Measurements from ENCODE around the gene SYNGR3. TPM values are rescaled to one million over a fixed set of nuclear protein-coding genes. Genes with fewer than 3 reads are reported as not detected.

SYNGR3 gene
- total RNA-seq, 1 experiment from 2014 or later, result 11.9 TPM

DNA sequence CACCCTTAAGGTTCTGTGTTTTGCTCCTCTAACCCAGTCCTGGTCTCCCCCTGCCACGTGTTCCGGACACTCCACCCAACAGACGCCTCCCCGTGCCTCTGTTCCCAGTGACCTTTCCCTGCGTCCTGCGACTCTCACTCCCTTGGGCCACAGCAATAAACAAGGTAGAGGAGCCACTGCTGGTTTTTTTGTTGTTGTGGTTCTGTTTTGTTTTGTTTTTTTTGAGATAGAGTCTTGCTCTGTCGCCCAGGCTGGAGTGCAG is 26.1 kb downstream of the SYNGR3 start:
- Histone ChIP-seq H4K8ac (replicated peaks; ENCODE audit: insufficient read length, low read depth, low read length) (no peak overlapping the region), H2BK20ac (ENCODE audit: low read depth, low read length, poor library complexity, severe bottlenecking) (no peak overlapping the region), H3K56ac (ENCODE audit: insufficient read length, low read depth, low read length) (no peak overlapping the region), H3K18ac (ENCODE audit: insufficient read length, low read depth, low read length) (no peak overlapping the region), H2BK15ac (ENCODE audit: low read depth, low read length) (no peak overlapping the region), H4K91ac (ENCODE audit: insufficient read length, low read depth, low read length) (no peak overlapping the region), H4K20me1 (ENCODE audit: control insufficient read depth, insufficient read depth, insufficient read length) (no peaks in the 10 kb centered on the region), H2BK12ac (ENCODE audit: insufficient read length, low read depth, low read length) (no peak overlapping the region), H3K23me2 (ENCODE audit: insufficient read length, low read depth, low read length, poor library complexity, severe bottlenecking) (peaks cover 9% of the 10 kb centered on the region), H3K23ac (ENCODE audit: insufficient read length, low read depth, low read length) (no peak overlapping the region), H3K14ac (ENCODE audit: insufficient read depth, low read length) (no peak overlapping the region), H3K4me2 (ENCODE audit: insufficient read depth, insufficient read length, low read length) (no peak overlapping the region), H3K4ac (ENCODE audit: low read depth, low read length) (no peak overlapping the region), H2AFZ (ENCODE audit: low read length) (no peak overlapping the region), H3K79me1 (ENCODE audit: insufficient read depth, low read depth, low read length, poor library complexity, severe bottlenecking) (no peaks in the 10 kb centered on the region), H3K9ac (ENCODE audit: extremely low read depth, insufficient read length, low read length) (no peak overlapping the region), H2AK5ac (ENCODE audit: insufficient read length, low read length) (no peak overlapping the region), H2BK5ac (ENCODE audit: insufficient read length, low read length) (no peak overlapping the region), H3K27me3 (ENCODE audit: insufficient read depth, low read length) (peaks cover 12% of the 10 kb centered on the region; the same call in 1 of the 2 replicates), H3K9me3 (ENCODE audit: control insufficient read depth, low read depth, low read length) (no peaks in the 10 kb centered on the region), H3T11ph (ENCODE audit: low read length) (no peak overlapping the region), H2BK120ac (ENCODE audit: low read depth, low read length, poor library complexity, severe bottlenecking) (no peak overlapping the region), H3K4me1 (ENCODE audit: insufficient read depth, low read length) (no peaks in the 10 kb centered on the region), H3K27ac (ENCODE audit: insufficient read length, low read depth, low read length) (no peak overlapping the region), H4K5ac (ENCODE audit: insufficient read length, low read depth, low read length) (no peak overlapping the region), H3K79me2 (ENCODE audit: insufficient read depth, low read length) (no peaks in the 10 kb centered on the region)
- no CpG with 5 or more reads among the region's 7 CpGs for WGBS (ENCODE audit: extremely low coverage, insufficient read length, low lambda C conversion rate)
- peaks cover 2% of the 10 kb centered on the region in 2 experiments; a peak in 1 of 4 replicates for H3K4me1 Mint-ChIP-seq
- no peak for DNase-seq
- no peaks in the 10 kb centered on the region for H3K9me3 Mint-ChIP-seq
- H3K4me3 Mint-ChIP-seq, result no peak overlapping the region
- peaks cover 46% of the 10 kb centered on the region for H3K27me3 Mint-ChIP-seq (ENCODE audit: low read depth)
- TF ChIP-seq, protein P1, sequence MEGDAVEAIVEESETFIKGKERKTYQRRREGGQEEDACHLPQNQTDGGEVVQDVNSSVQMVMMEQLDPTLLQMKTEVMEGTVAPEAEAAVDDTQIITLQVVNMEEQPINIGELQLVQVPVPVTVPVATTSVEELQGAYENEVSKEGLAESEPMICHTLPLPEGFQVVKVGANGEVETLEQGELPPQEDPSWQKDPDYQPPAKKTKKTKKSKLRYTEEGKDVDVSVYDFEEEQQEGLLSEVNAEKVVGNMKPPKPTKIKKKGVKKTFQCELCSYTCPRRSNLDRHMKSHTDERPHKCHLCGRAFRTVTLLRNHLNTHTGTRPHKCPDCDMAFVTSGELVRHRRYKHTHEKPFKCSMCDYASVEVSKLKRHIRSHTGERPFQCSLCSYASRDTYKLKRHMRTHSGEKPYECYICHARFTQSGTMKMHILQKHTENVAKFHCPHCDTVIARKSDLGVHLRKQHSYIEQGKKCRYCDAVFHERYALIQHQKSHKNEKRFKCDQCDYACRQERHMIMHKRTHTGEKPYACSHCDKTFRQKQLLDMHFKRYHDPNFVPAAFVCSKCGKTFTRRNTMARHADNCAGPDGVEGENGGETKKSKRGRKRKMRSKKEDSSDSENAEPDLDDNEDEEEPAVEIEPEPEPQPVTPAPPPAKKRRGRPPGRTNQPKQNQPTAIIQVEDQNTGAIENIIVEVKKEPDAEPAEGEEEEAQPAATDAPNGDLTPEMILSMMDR (conservative IDR thresholded peaks at IDR 0.05), result no peak
- peaks cover 0 to 2% (median 0%) of the 10 kb centered on the region in 3 experiments; a peak in 1 of 7 replicates for H3K36me3 Mint-ChIP-seq (ENCODE audit: insufficient read depth in 1 of 3, low read depth in 3 of 3)
- no peak overlapping the region for H3K27ac Mint-ChIP-seq
